Stimulated activated CD4-positive, alpha-beta T cell treated with anti-CD3 and anti-CD28 coated beads, Interleukin-1b, Interleukin-23, amount 100 ng/mL, for 1 hour (primary cell): Measurements from ENCODE around the gene MMP26.

ENCODE experiments used
- DNase-seq, 2 donors: peaks; one replicate each; pipeline ENCODE4 v3.0.0-alpha.2; 2020; ENCODE audit warnings: low read depth in 2 of 2

The MMP26 gene

GRCh38 chr11:4704054-4704789 is at the start of gene MMP26:
MMP26 (plus strand) TSS chr11:4704784.
- no peak for DNase-seq

- no peak for DNase-seq
These were observed 45.7 kb upstream of the MMP26 start for GRCh38 chr11:4658629-4659445.

- no peak for DNase-seq
These were observed 41.7 kb upstream of the MMP26 start for GRCh38 chr11:4662876-4663275.

GRCh38 chr11:4664183-4664582 is 40.4 kb upstream of the MMP26 start:
- no peak for DNase-seq

- no peak for DNase-seq
These were observed 39.8 kb upstream of the MMP26 start for GRCh38 chr11:4664786-4665185.

- DNase-seq, result no peak
These were observed 39.2 kb upstream of the MMP26 start for GRCh38 chr11:4665424-4665823.

- no peak for DNase-seq
These were observed 32.8 kb upstream of the MMP26 start for GRCh38 chr11:4671741-4672140.

- DNase-seq, result no peak
These were observed 32.1 kb upstream of the MMP26 start for GRCh38 chr11:4672470-4672869.

- DNase-seq, result no peak
These were observed 30.8 kb upstream of the MMP26 start for GRCh38 chr11:4673781-4674180.

GRCh38 chr11:4677948-4678347 is 26.6 kb upstream of the MMP26 start:
- DNase-seq, result no peak

GRCh38 chr11:4680341-4680740 is 24.2 kb upstream of the MMP26 start:
- no peak for DNase-seq

- DNase-seq, result no peak
These were observed 21.8 kb upstream of the MMP26 start for GRCh38 chr11:4682623-4683419.

- DNase-seq, result no peak
These were observed 19.8 kb upstream of the MMP26 start for GRCh38 chr11:4684631-4685285.

GRCh38 chr11:4695442-4695841 is 9.1 kb upstream of the MMP26 start:
- no peak for DNase-seq

GRCh38 chr11:4697585-4697984 is 7.0 kb upstream of the MMP26 start, which contains the start of gene OR51E2:
OR51E2 (minus strand) TSS chr11:4697853; CDS start chr11:4682711, 15,142 bp downstream.
- no peak for DNase-seq

GRCh38 chr11:4699697-4700435 is 4.7 kb upstream of the MMP26 start:
- no peak for DNase-seq

- no peak for DNase-seq
These were observed 4.2 kb upstream of the MMP26 start for GRCh38 chr11:4700436-4700820.

- DNase-seq, result no peak
These were observed 278 bp downstream of the MMP26 start for GRCh38 chr11:4704790-4705334.

GRCh38 chr11:4713241-4713640 is 8.7 kb downstream of the MMP26 start:
- no peak for DNase-seq

GRCh38 chr11:4714300-4714699 is 9.7 kb downstream of the MMP26 start:
- no peak for DNase-seq
